Stomach (tissue), 9 donors: ENCODE results near the gene C2CD3. TPM values are rescaled to one million over a fixed set of nuclear protein-coding genes. Genes with fewer than 3 reads are reported as not detected.

Experiments used
- DNase-seq, 2 donors: peaks; one replicate each; pipeline versions ENCODE4 v3.0.0 to v3.0.0-alpha.2; 2013 to 2019
- H3K27ac ChIP-seq, 5 donors: fragments of 200-600 bp in 4 of 5; sonication (generic) in 4 of 5; one replicate each; pipeline ENCODE4 v1.5.1; 2013 to 2019; ENCODE audit warnings: mild to moderate bottlenecking in 1 of 5, moderate library complexity in 1 of 5
- H3K27me3 ChIP-seq, 3 donors: fragments of 200-600 bp; sonication (generic); one replicate each; pipeline ENCODE4 v1.5.1; 2017 to 2019; ENCODE audit warnings: mixed run types in 1 of 3
- H3K36me3 ChIP-seq, 4 donors: fragments of 200-600 bp; sonication (generic); 1 replicate in 3 of 4; 2 replicates in 1 of 4; pipeline ENCODE4 v1.5.1; 2016 to 2019
- H3K4me1 ChIP-seq, 4 donors: fragments of 200-600 bp; sonication (generic); one replicate each; pipeline ENCODE4 v1.5.1; 2016 to 2019
- H3K4me3 ChIP-seq, 4 donors: fragments of 200-600 bp; sonication (generic) in 3 of 4; one replicate each; pipeline ENCODE4 v1.5.1; 2016 to 2019; ENCODE audit warnings: mild to moderate bottlenecking in 1 of 4
- H3K9me3 ChIP-seq, 4 donors: fragments of 200-600 bp; sonication (generic); one replicate each; pipeline ENCODE4 v1.5.1; 2016 to 2019
- EP300 ChIP-seq: sonication (generic); formaldehyde crosslinking; IDR thresholded peaks from one replicate; pipeline ENCODE4 v1.6.1; 2017; ENCODE audit warnings: antibody characterized with exemption
- POLR2A ChIP-seq, 4 donors: fragments of 450-650 bp; IDR thresholded peaks; one replicate each; pipeline ENCODE4 v1.6.1; 2016; ENCODE audit warnings: antibody characterized with exemption in 4 of 4, control low read depth in 2 of 4, mild to moderate bottlenecking in 1 of 4, moderate library complexity in 1 of 4
- POLR2AphosphoS5 ChIP-seq, 3 donors: sonication (generic); formaldehyde crosslinking; IDR thresholded peaks; one replicate each; pipeline ENCODE4 v1.6.1; 2016; ENCODE audit warnings: antibody characterized with exemption in 3 of 3
- WGBS, 5 donors: extraction: QIAGEN DNeasy Blood & Tissue Kit in 3 of 5; methylation state at CpG; one replicate each; pipeline versions ENCODE4 v1.1.5 to v1.1.7; 2013 to 2018; 5-methylcytosine and 5-hydroxymethylcytosine counted together
- intact Hi-C: fragments of 100-400 bp; cut with DNase I; formaldehyde crosslinking; loops from one replicate; pipeline ENCODE4 v1.15.1; 2023; ENCODE audit warnings: low total_unique reads
- polyA plus RNA-seq, 3 donors: library from polyadenylated mRNA; stranded (reverse); fragments of 200-250 nt; gene quantifications; one replicate each; pipeline ENCODE4 v1.2.3, GENCODE V29; 2013
- total RNA-seq, 5 donors: library from RNA; depleted of rRNA; stranded (reverse); fragments of >200 nt; gene quantifications; one replicate each; pipeline versions ENCODE4 v1.1.0 to v1.2.3, GENCODE V29; 2014 to 2016
- TF ChIP-seq, protein P1 (sequence below), 7 experiments: fragments of 450-650 bp in 4 of 7; fragments of 200-600 bp in 3 of 7; sonication (generic) in 3 of 7; IDR thresholded peaks; one replicate each; pipeline ENCODE4 v1.5.1; 2016 to 2019; ENCODE audit warnings: antibody characterized with exemption in 7 of 7, control low read depth in 2 of 7, mild to moderate bottlenecking in 1 of 7
- donor health status: healthy with polysubstance abuse.
- donor health status: Bipolar disorder and iron deficiency.
- donor health status: healthy.

The C2CD3 gene
- total and polyA plus RNA-seq, 8 donors = 5.6 to 176 (median 38.6) TPM

DNA sequence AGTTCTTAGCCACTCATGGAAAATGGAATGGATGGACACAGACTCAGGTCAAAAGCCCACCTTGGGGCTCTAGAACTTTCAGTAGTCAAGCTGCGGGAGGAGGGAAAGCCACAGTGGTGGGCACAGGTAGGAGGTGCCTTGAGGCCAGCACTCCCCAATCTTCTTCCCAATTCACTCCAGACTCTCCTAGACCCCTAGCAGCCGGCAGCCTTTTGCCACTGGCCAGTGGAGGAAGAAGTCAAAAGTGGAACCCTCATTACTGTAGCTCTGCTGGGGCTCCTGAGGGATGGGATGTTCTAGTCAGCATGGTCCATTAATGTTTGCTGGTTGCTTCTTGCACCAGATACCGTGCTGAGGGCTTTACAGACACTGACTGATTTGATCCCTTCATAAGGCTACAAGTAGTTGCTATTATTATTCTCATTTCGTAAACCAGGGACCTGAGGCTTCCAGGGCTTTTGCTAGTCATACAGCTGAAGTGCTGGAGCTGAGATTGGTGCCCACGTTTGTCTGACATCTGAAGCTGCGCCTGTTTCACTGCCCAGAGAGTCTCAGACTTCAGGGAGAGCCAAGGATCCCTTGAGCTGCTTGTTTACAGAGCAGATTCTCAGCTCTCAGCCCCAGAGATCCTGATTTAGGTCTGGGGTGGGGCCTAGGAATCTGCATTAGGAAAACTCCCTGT, 163.0 kb downstream of the C2CD3 start:
- intact Hi-C loops = no loop called here
- H3K27me3 ChIP-seq = no peaks in the 10 kb centered on the region
- peak overlapping the region in 1 of 5 donors; percentile 50 for H3K27ac ChIP-seq
- H3K4me1 ChIP-seq = peaks cover 0 to 31% (median 6%) of the 10 kb centered on the region in 4 donors
- no peak for DNase-seq
- H3K9me3 ChIP-seq = no peaks in the 10 kb centered on the region
- 78 to 87% (median 82%) methylated on average over 5 to 6 of the region's 6 CpGs for WGBS, 5 donors
- H3K4me3 ChIP-seq = no peak overlapping the region
- H3K36me3 ChIP-seq = peaks cover 6 to 25% (median 18%) of the 10 kb centered on the region in 4 donors
- TF ChIP-seq, protein P1, sequence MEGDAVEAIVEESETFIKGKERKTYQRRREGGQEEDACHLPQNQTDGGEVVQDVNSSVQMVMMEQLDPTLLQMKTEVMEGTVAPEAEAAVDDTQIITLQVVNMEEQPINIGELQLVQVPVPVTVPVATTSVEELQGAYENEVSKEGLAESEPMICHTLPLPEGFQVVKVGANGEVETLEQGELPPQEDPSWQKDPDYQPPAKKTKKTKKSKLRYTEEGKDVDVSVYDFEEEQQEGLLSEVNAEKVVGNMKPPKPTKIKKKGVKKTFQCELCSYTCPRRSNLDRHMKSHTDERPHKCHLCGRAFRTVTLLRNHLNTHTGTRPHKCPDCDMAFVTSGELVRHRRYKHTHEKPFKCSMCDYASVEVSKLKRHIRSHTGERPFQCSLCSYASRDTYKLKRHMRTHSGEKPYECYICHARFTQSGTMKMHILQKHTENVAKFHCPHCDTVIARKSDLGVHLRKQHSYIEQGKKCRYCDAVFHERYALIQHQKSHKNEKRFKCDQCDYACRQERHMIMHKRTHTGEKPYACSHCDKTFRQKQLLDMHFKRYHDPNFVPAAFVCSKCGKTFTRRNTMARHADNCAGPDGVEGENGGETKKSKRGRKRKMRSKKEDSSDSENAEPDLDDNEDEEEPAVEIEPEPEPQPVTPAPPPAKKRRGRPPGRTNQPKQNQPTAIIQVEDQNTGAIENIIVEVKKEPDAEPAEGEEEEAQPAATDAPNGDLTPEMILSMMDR (IDR thresholded peaks at IDR 0.05) = no peak
- no peak for TF ChIP-seq EP300
- TF ChIP-seq POLR2AphosphoS5 (IDR thresholded peaks at IDR 0.05) = no peak
- no peak for TF ChIP-seq POLR2A (IDR thresholded peaks at IDR 0.05)

DNA sequence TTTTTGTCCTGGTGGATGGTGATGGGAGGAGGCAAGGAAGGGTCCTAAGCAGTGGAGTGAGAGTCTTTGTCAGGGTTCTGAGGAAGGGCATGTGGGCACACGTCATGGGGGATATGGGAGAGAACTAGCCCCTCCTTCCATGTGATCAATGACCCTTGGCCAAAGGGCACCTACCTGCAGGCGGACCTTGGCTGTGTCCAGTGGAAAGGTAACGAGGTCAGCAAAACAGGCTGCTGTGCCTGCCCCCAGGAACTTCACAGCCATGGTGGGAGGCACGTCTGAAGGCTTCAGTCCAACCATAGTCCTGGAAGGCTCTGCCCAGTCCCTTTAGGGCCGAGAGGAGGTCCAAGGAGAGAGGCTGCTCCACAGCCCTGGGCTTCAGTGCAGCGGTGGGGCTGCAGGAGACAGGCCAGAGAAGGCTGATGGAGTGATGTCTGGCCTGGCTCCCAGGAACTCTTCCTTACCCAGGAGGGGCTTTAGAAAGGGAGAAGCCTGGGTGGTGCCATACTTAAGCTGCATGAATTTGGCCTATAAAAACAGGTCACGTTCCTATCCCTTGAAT, 164.0 kb downstream of the C2CD3 start:
- no peak for DNase-seq

GRCh38 chr11:74005721-74006517, 164.9 kb downstream of the C2CD3 start:
- no peak for DNase-seq
- TF ChIP-seq POLR2A (IDR thresholded peaks at IDR 0.05) (no peak), POLR2AphosphoS5 (IDR thresholded peaks at IDR 0.05) (no peak), EP300 (no peak)
- TF ChIP-seq, protein P1 (IDR thresholded peaks at IDR 0.05) = no peak
- Histone ChIP-seq H3K27ac (no peak overlapping the region), H3K4me3 (no peak overlapping the region), H3K36me3 (peaks cover 12 to 30% (median 19%) of the 10 kb centered on the region in 4 donors), H3K4me1 (peaks cover 0 to 24% (median 6%) of the 10 kb centered on the region in 4 donors), H3K9me3 (no peaks in the 10 kb centered on the region), H3K27me3 (no peaks in the 10 kb centered on the region)
- intact Hi-C loops = no loop called here
- WGBS, 5 donors = 94 to 97% (median 94%) methylated on average over 14 to 29 of the region's 29 CpGs

More for the DNA sequence above, 164.0 kb downstream of the C2CD3 start:
- intact Hi-C loops = no loop called here
- WGBS, 5 donors = 80 to 93% (median 85%) methylated on average over 7 of the region's 7 CpGs
- H3K4me3 ChIP-seq = no peak overlapping the region
- peaks cover 0 to 31% (median 6%) of the 10 kb centered on the region in 4 donors for H3K4me1 ChIP-seq
- no peaks in the 10 kb centered on the region for H3K27me3 ChIP-seq
- H3K9me3 ChIP-seq = no peaks in the 10 kb centered on the region
- no peak overlapping the region for H3K27ac ChIP-seq
- TF ChIP-seq, protein P1 (IDR thresholded peaks at IDR 0.05) = no peak
- TF ChIP-seq POLR2AphosphoS5 (IDR thresholded peaks at IDR 0.05) = no peak
- peaks cover 12 to 22% (median 17%) of the 10 kb centered on the region in 4 donors for H3K36me3 ChIP-seq

- intact Hi-C loops = no loop called here
- DNase-seq = peak; percentile 53 to 70
- Histone ChIP-seq H3K4me3 (no peak overlapping the region), H3K9me3 (no peaks in the 10 kb centered on the region), H3K27me3 (no peaks in the 10 kb centered on the region), H3K36me3 (peaks cover 12 to 34% (median 23%) of the 10 kb centered on the region in 4 donors), H3K4me1 (peaks cover 0 to 14% (median 6%) of the 10 kb centered on the region in 4 donors), H3K27ac (no peak overlapping the region)
- WGBS, 5 donors = 65 to 71% (median 69%) methylated on average over 11 of the region's 11 CpGs
- peak in 1 of 3 donors; percentile 10 for TF ChIP-seq POLR2AphosphoS5 (IDR thresholded peaks at IDR 0.05)
- TF ChIP-seq POLR2A (IDR thresholded peaks at IDR 0.05) = no peak
- TF ChIP-seq, protein P1 (IDR thresholded peaks at IDR 0.05) = no peak
- no peak for TF ChIP-seq EP300
Observed at GRCh38 chr11:74004759-74005615, 165.8 kb downstream of the C2CD3 start.
